ENCODE results near the gene DNAI4.

DNA sequence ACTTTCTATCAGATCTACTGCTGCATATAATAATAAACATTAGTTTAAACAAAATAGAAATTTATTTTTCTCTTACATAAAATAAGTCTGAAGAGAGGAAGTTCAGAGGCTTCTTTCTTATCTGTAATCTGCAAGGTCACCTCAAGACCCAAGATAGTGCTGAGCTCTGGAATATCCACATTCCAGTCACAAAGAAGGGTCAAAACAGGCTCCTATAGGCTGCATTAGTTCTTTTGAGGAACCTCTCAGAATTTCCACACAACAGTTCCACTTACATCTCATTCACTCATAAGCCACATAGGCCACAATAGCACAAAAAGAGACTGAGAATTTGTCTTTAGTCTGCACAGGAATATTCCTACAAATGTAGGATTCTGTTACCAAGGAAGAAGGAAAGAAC, 157.0 kb downstream of the DNAI4 start:
- TF ChIP-seq CTCF (IDR thresholded peaks at IDR 0.05) (no peak), REST (IDR thresholded peaks at IDR 0.05; ENCODE audit: low read depth, low read length) (no peak), EP300 (IDR thresholded peaks at IDR 0.05; ENCODE audit: borderline replicate concordance in 1 of 2, low read depth in 1 of 2, low read length in 1 of 2) (no peak), YY1 (IDR thresholded peaks at IDR 0.05; ENCODE audit: low read depth) (no peak), SIN3A (IDR thresholded peaks at IDR 0.05; ENCODE audit: borderline replicate concordance, low read depth, low read length) (no peak), GABPA (IDR thresholded peaks at IDR 0.05; ENCODE audit: low read depth) (no peak), JUND (IDR thresholded peaks at IDR 0.05) (no peak), RAD21 (IDR thresholded peaks at IDR 0.05; ENCODE audit: low read length) (no peak), FOXM1 (IDR thresholded peaks at IDR 0.05; ENCODE audit: low read depth) (no peak), TAF1 (IDR thresholded peaks at IDR 0.05; ENCODE audit: borderline replicate concordance, low read depth, low read length) (no peak), EZH2phosphoT487 (IDR thresholded peaks at IDR 0.05; ENCODE audit: borderline replicate concordance, low read depth) (no peak), POLR2AphosphoS5 (IDR thresholded peaks at IDR 0.05; ENCODE audit: low read depth, low read length) (no peak), GATA2 (CRISPR knock-in tag; IDR thresholded peaks at IDR 0.05) (no peak)
- TF ChIP-seq, protein P1, sequence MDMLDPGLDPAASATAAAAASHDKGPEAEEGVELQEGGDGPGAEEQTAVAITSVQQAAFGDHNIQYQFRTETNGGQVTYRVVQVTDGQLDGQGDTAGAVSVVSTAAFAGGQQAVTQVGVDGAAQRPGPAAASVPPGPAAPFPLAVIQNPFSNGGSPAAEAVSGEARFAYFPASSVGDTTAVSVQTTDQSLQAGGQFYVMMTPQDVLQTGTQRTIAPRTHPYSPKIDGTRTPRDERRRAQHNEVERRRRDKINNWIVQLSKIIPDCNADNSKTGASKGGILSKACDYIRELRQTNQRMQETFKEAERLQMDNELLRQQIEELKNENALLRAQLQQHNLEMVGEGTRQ (IDR thresholded peaks at IDR 0.05; ENCODE audit: borderline replicate concordance, low read depth, low read length) = no peak
